A549 (cell line): ENCODE data around the gene CRISPLD2. TPM values are rescaled to one million over a fixed set of nuclear protein-coding genes. Genes with fewer than 3 reads are reported as not detected.

ENCODE experiments used
- ATAC-seq, 2 experiments: fragments of 200-7000 bp in 1 of 2; fragments of >200 bp in 1 of 2; cut with Nextera tagmentation in 1 of 2; cut with Tn5 transposase in 1 of 2; 3 replicates each; pipeline versions ENCODE4 v1.8.0 to v1.9.1; 2018 to 2020; ENCODE audit warnings: mild to moderate bottlenecking in 1 of 2, moderate library complexity in 1 of 2
- CTCF ChIA-PET: fragments of 300-600 bp; sonication (Branson Sonifier 250); formaldehyde crosslinking; extraction: SDS; loops from one replicate; lab custom pipeline; 2021; ENCODE audit warnings: antibody characterized with exemption, inconsistent platforms; lab: Yijun Ruan, JAX
- POLR2A ChIA-PET: fragments of 350-600 bp; formaldehyde crosslinking; extraction: SDS; loops from one replicate; lab custom pipeline; 2021; ENCODE audit warnings: antibody characterized with exemption, inconsistent platforms; lab: Yijun Ruan, JAX
- DNase-seq, 2 experiments: peaks; one replicate each; pipeline versions ENCODE4 v3.0.0 to v3.0.0-alpha.2; 2011 to 2016; ENCODE audit warnings: low read depth in 1 of 2, low spot score in 1 of 2
- FAIRE-seq: peaks from 2 replicates; lab custom pipeline; 2011; peaks lifted over from hg19 to GRCh38; lab: Jason Lieb, UNC
- H3K27ac ChIP-seq, 2 experiments: fragments of >200 bp; sonication (Bioruptor Twin); formaldehyde crosslinking; 3 replicates each; pipeline ENCODE4 v1.5.1; 2016 to 2017
- H3K4me1 ChIP-seq: fragments of >200 bp; sonication (Bioruptor Twin); formaldehyde crosslinking; 3 replicates; pipeline ENCODE4 v1.6.1; 2016
- H3K4me2 ChIP-seq: fragments of >200 bp; sonication (Bioruptor Twin); formaldehyde crosslinking; 3 replicates; pipeline ENCODE4 v1.6.1; 2016
- H3K4me3 ChIP-seq: fragments of >200 bp; sonication (Bioruptor Twin); formaldehyde crosslinking; 3 replicates; pipeline ENCODE4 v1.5.1; 2016
- H3K9me3 ChIP-seq: fragments of >200 bp; sonication (Bioruptor Twin); formaldehyde crosslinking; 3 replicates; pipeline ENCODE4 v1.6.1; 2016
- CBX2 ChIP-seq: fragments of 200-600 bp; sonication (generic); IDR thresholded peaks from 2 replicates; pipeline ENCODE4 v1.6.1; 2016; ENCODE audit warnings: low read depth, mild to moderate bottlenecking, borderline replicate concordance
- CBX8 ChIP-seq: fragments of 200-600 bp; sonication (generic); IDR thresholded peaks from 2 replicates; pipeline ENCODE4 v1.6.1; 2016
- CHD4 ChIP-seq: fragments of 200-600 bp; sonication (generic); IDR thresholded peaks from 2 replicates; pipeline ENCODE4 v1.6.1; 2016; ENCODE audit warnings: antibody characterized with exemption, mild to moderate bottlenecking, borderline replicate concordance
- CTCF ChIP-seq: fragments of >200 bp; sonication (Bioruptor Twin); formaldehyde crosslinking; IDR thresholded peaks from 3 replicates; pipeline ENCODE4 v1.5.1; 2016
- EHF ChIP-seq: fragments of 250-450 bp; sonication (Bioruptor Pico); IDR thresholded peaks from 2 replicates; pipeline ENCODE4 v1.5.0; 2020; ENCODE audit warnings: mild to moderate bottlenecking
- ESRRA ChIP-seq: fragments of 150-350 bp; IDR thresholded peaks from 2 replicates; pipeline ENCODE4 v1.6.1; 2014; ENCODE audit warnings: mild to moderate bottlenecking, low read length, borderline replicate concordance
- FOSB ChIP-seq: fragments of 250-450 bp; sonication (Bioruptor Pico); IDR thresholded peaks from 2 replicates; pipeline ENCODE4 v1.5.0; 2020; ENCODE audit warnings: mild to moderate bottlenecking, moderate library complexity
- GATA3 ChIP-seq: IDR thresholded peaks from 2 replicates; pipeline ENCODE4 v1.6.1; 2012; ENCODE audit warnings: borderline replicate concordance
- HDAC2 ChIP-seq: fragments of 200-600 bp; sonication (generic); IDR thresholded peaks from 2 replicates; pipeline ENCODE4 v1.6.1; 2016
- HEYL ChIP-seq: fragments of 250-450 bp; sonication (Bioruptor Pico); IDR thresholded peaks from 2 replicates; pipeline ENCODE4 v1.8.0; 2021; ENCODE audit warnings: mild to moderate bottlenecking, moderate library complexity
- HOXB13 ChIP-seq: fragments of 250-450 bp; sonication (Bioruptor Pico); IDR thresholded peaks from 2 replicates; pipeline ENCODE4 v1.5.0; 2020; ENCODE audit warnings: low read depth, mild to moderate bottlenecking, moderate library complexity
- MAZ ChIP-seq: fragments of 150-350 bp; IDR thresholded peaks from 2 replicates; pipeline ENCODE4 v1.6.1; 2014; ENCODE audit warnings: antibody characterized with exemption, low read depth, low read length, borderline replicate concordance
- MYC ChIP-seq: IDR thresholded peaks from 2 replicates; pipeline ENCODE4 v1.6.1; 2012; ENCODE audit warnings: mild to moderate bottlenecking, inconsistent platforms, low read length, improper control_type of control experiment, borderline replicate concordance
- POLR2AphosphoS2 ChIP-seq: conservative IDR thresholded peaks from 2 replicates; pipeline ENCODE4 v1.6.1; 2012; ENCODE audit warnings: low read length, improper control_type of control experiment, inconsistent platforms
- RCOR1 ChIP-seq: fragments of 150-350 bp; IDR thresholded peaks from 2 replicates; pipeline ENCODE4 v1.6.1; 2014; ENCODE audit warnings: antibody characterized with exemption, low read length, low read depth
- REST ChIP-seq: fragments of 200-600 bp; sonication (generic); IDR thresholded peaks from 2 replicates; pipeline ENCODE4 v1.6.1; 2016; ENCODE audit warnings: antibody characterized with exemption, mild to moderate bottlenecking, moderate library complexity
- RFX5 ChIP-seq: fragments of 450-650 bp; IDR thresholded peaks from 2 replicates; pipeline ENCODE4 v1.7.1; 2014; ENCODE audit warnings: antibody characterized with exemption, mild to moderate bottlenecking, moderate library complexity
- ZC3H11A ChIP-seq: fragments of 450-650 bp; IDR thresholded peaks from 2 replicates; pipeline ENCODE4 v1.6.1; 2014; ENCODE audit warnings: antibody characterized with exemption, mild to moderate bottlenecking
- ZNF302 ChIP-seq: fragments of 250-450 bp; sonication (Bioruptor Pico); IDR thresholded peaks from 2 replicates; pipeline ENCODE4 v1.9.0; 2021; ENCODE audit warnings: inconsistent platforms, mild to moderate bottlenecking, moderate library complexity
- WGBS: methylation state at CpG from one replicate; pipeline ENCODE4 v1.1.6; 2017; ENCODE audit errors: missing lambda C conversion rate; 5-methylcytosine and 5-hydroxymethylcytosine counted together
- polyA plus RNA-seq, 4 experiments: library from polyadenylated mRNA; depleted of rRNA in 3 of 4; stranded (reverse); fragments of >200 nt; fragmentation: RNase III in 1 of 4; extraction: RNeasy Plus Mini Kit Qiagen cat#74134 plus additional on column Dnase treatment in 1 of 4; gene quantifications; 2 replicates in 3 of 4; 3 replicates in 1 of 4; pipeline ENCODE4 v1.2.3, GENCODE V29; 2011 to 2017
- TF ChIP-seq, protein P1 (sequence below): fragments of 150-350 bp; IDR thresholded peaks from 2 replicates; pipeline ENCODE4 v1.6.1; 2014; ENCODE audit warnings: low read depth, mild to moderate bottlenecking, low read length

Gene CRISPLD2
- polyA plus RNA-seq, 2 of the 4 experiments (the other 2 are of a cell fraction), result 0.85 to 1.6 TPM

- DNase-seq, result no peak
- POLR2A ChIA-PET, result no interaction called here
Observed at GRCh38 chr16:84862804-84863480, 43.2 kb downstream of the CRISPLD2 start.

DNA sequence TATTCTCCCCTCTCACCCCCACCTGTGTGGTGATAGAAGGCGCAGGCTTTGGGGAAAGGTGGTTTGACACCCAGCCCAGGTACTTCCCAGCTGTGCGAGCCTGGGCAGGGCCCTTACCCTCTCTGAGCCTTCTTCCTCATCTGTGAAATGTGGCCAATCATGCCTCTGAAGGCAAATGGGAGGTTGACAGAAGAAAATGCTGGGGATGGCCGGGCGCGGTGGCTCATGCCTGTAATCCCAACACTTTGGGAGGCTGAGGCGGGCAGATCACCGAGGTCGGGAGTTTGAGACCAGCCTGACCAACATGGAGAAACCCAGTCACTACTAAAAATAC is 43.7 kb downstream of the CRISPLD2 start:
- no peak overlapping the region for H3K4me3 ChIP-seq
- H3K4me2 ChIP-seq, result no peak overlapping the region
- 81% methylated on average over 8 of the region's 8 CpGs for WGBS
- TF ChIP-seq MYC (no peak), REST (no peak), POLR2AphosphoS2 (no peak), CTCF (no peak), CHD4 (no peak), ZC3H11A (no peak), HDAC2 (no peak), ESRRA (no peak), RCOR1 (no peak), ZNF302 (CRISPR knock-in tag) (no peak), GATA3 (no peak), CBX8 (no peak), HEYL (no peak), HOXB13 (CRISPR knock-in tag) (no peak), MAZ (no peak), CBX2 (no peak), RFX5 (no peak), FOSB (no peak)
- DNase-seq (no peak), ATAC-seq (no peak), FAIRE-seq (no peak)
- H3K9me3 ChIP-seq, result peaks cover 28% of the 10 kb centered on the region
- CTCF ChIA-PET, result interaction anchor here (0.8 to 2.1 kb wide), 5 partner anchors 13 to 109 kb away, joined by 3 to 7 read pairs (median 3); no protein-coding TSS in a partner anchor
- H3K27ac ChIP-seq, result no peak overlapping the region
- POLR2A ChIA-PET, result no interaction called here
- H3K4me1 ChIP-seq, result no peaks in the 10 kb centered on the region

More at GRCh38 chr16:84862804-84863480, 43.2 kb downstream of the CRISPLD2 start:
- no peak overlapping the region for H3K4me2 ChIP-seq
- H3K9me3 ChIP-seq, result peaks cover 30% of the 10 kb centered on the region
- 68% methylated on average over 8 of the region's 8 CpGs for WGBS
- no peak for FAIRE-seq
- no peak overlapping the region for H3K27ac ChIP-seq
- no peaks in the 10 kb centered on the region for H3K4me1 ChIP-seq
- ATAC-seq, result no peak
- TF ChIP-seq, protein P1, sequence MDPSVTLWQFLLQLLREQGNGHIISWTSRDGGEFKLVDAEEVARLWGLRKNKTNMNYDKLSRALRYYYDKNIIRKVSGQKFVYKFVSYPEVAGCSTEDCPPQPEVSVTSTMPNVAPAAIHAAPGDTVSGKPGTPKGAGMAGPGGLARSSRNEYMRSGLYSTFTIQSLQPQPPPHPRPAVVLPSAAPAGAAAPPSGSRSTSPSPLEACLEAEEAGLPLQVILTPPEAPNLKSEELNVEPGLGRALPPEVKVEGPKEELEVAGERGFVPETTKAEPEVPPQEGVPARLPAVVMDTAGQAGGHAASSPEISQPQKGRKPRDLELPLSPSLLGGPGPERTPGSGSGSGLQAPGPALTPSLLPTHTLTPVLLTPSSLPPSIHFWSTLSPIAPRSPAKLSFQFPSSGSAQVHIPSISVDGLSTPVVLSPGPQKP, result no peak
- TF ChIP-seq POLR2AphosphoS2, result no peak
- no peak for TF ChIP-seq EHF (CRISPR knock-in tag)
- no peak for TF ChIP-seq CTCF
- TF ChIP-seq MYC, result no peak
- CTCF ChIA-PET, result interaction anchor here (0.8 to 2.1 kb wide), 5 partner anchors 14 to 108 kb away, joined by 3 to 7 read pairs (median 3); no protein-coding TSS in a partner anchor
- no peak overlapping the region for H3K4me3 ChIP-seq
